GM12878 (cell line): ENCODE measurements around the gene CIPC. TPM values are rescaled to one million over a fixed set of nuclear protein-coding genes. Genes with fewer than 3 reads are reported as not detected.

ENCODE experiments used
- ATAC-seq: fragments of 200-7000 bp; cut with Tn5 transposase; 3 replicates; pipeline ENCODE4 v1.9.1; 2020; ENCODE audit warnings: mild to moderate bottlenecking, moderate library complexity
- BruUV-seq: library from RNA; stranded (reverse); fragments of 400-500 nt; replicated peaks from 2 replicates; lab custom pipeline; 2021; lab: Mats Ljungman, UMichigan
- CTCF ChIA-PET: fragments of 300-600 bp; sonication (Branson Sonifier 250); formaldehyde crosslinking; extraction: SDS; loops from one replicate; lab custom pipeline; 2021; ENCODE audit warnings: inconsistent platforms; lab: Yijun Ruan, JAX
- POLR2A ChIA-PET: fragments of 350-600 bp; formaldehyde crosslinking; extraction: SDS; loops from one replicate; lab custom pipeline; 2021; ENCODE audit warnings: inconsistent platforms; lab: Charles Lee
- RAD21 ChIA-PET: fragments of 300-600 bp; sonication (Branson Sonifier 250); formaldehyde crosslinking; loops from one replicate; lab custom pipeline; 2023; ENCODE audit warnings: antibody characterized with exemption; ENCODE audit not compliant: unreplicated experiment; lab: Charles Lee
- SMC1A ChIA-PET: fragments of 300-600 bp; sonication (Branson Sonifier 250); formaldehyde crosslinking; loops from one replicate; lab custom pipeline; 2023; ENCODE audit not compliant: unreplicated experiment, uncharacterized antibody; lab: Charles Lee
- DNase-seq: peaks from one replicate; pipeline ENCODE4 v3.0.0-alpha.2; 2011; ENCODE audit warnings: low read depth, low spot score
- FAIRE-seq: peaks from 3 replicates; lab custom pipeline; 2011; peaks lifted over from hg19 to GRCh38; lab: Jason Lieb, UNC
- H2AFZ ChIP-seq: 2 replicates; pipeline ENCODE4 v1.6.0; 2011; ENCODE audit warnings: low read depth, low read length, control low read depth; ENCODE audit not compliant: control insufficient read depth
- H3K27ac ChIP-seq: 2 replicates; pipeline ENCODE4 v1.5.1; 2011; ENCODE audit warnings: control low read depth; ENCODE audit not compliant: control insufficient read depth, insufficient read depth
- H3K27me3 ChIP-seq, 2 experiments: replicated peaks in 1 of 2; 2 replicates each; pipeline versions ENCODE4 v1.6.0 to v1.6.1; 2011; ENCODE audit warnings: low read length in 1 of 2; ENCODE audit not compliant: control insufficient read depth in 2 of 2, insufficient read depth in 2 of 2
- H3K36me3 ChIP-seq, 2 experiments: 2 replicates each; pipeline ENCODE4 v1.5.1; 2011; ENCODE audit warnings: low read length in 1 of 2; ENCODE audit not compliant: control insufficient read depth in 2 of 2, insufficient read depth in 2 of 2
- H3K4me1 ChIP-seq: 2 replicates; pipeline ENCODE4 v1.6.1; 2011; ENCODE audit warnings: mild to moderate bottlenecking, low read length, moderate library complexity, mixed read lengths; ENCODE audit not compliant: control insufficient read depth, insufficient read depth
- H3K4me2 ChIP-seq: 2 replicates; pipeline ENCODE4 v1.6.0; 2011; ENCODE audit warnings: control low read depth; ENCODE audit not compliant: control insufficient read depth, insufficient read depth
- H3K4me3 ChIP-seq: fragments of 200-600 bp; sonication (generic); 2 replicates; pipeline ENCODE4 v1.5.1; 2016
- H3K79me2 ChIP-seq: 2 replicates; pipeline ENCODE4 v1.6.0; 2011; ENCODE audit warnings: low read length; ENCODE audit not compliant: control insufficient read depth, insufficient read depth
- H3K9ac ChIP-seq: 2 replicates; pipeline ENCODE4 v1.8.0; 2011; ENCODE audit warnings: low read length, control low read depth, mixed read lengths; ENCODE audit not compliant: control insufficient read depth, insufficient read depth
- H3K9me3 ChIP-seq: replicated peaks from 3 replicates; pipeline ENCODE4 v1.5.1; 2011; ENCODE audit warnings: mild to moderate bottlenecking, low read length; ENCODE audit not compliant: control insufficient read depth, insufficient read depth
- H4K20me1 ChIP-seq: 2 replicates; pipeline ENCODE4 v1.6.0; 2011; ENCODE audit not compliant: control insufficient read depth, insufficient read depth
- WGBS: methylation state at CpG from one replicate; pipeline ENCODE4 v1.1.6; 2016; ENCODE audit warnings: low lambda C conversion rate; ENCODE audit not compliant: insufficient replicate concordance, insufficient coverage; ENCODE audit errors: missing lambda C conversion rate; 5-methylcytosine and 5-hydroxymethylcytosine counted together
- in situ Hi-C: fragments of 300-500 bp; cut with MboI; formaldehyde crosslinking; loops from 9 replicates; pipeline ENCODE4 v1.14.3; 2018; ENCODE audit warnings: mixed read lengths
- intact Hi-C: fragments of 100-400 bp; cut with micrococcal nuclease; formaldehyde crosslinking; loops from one replicate; pipeline ENCODE4 v1.14.2; 2022; ENCODE audit not compliant: unreplicated experiment
- polyA plus RNA-seq, 11 experiments: library from polyadenylated mRNA; depleted of rRNA in 4 of 11; unstranded in 6 of 11; stranded (reverse) in 5 of 11; fragments of >200 nt; fragmentation: Nextera tagmentation in 4 of 11; fragmentation: Illumina TruSeq in 1 of 11; extraction: Ambion mirVana in 4 of 11; extraction: Trizol in 1 of 11; gene quantifications; 1 replicate in 1 of 11; 2 replicates in 10 of 11; pipeline versions ENCODE4 v1.2.1 to v1.2.3, GENCODE V29; 2011 to 2016; ENCODE audit warnings: inconsistent platforms in 2 of 11, missing spikeins in 2 of 11, low read depth in 1 of 11
- total RNA-seq, 4 experiments: library from RNA; depleted of rRNA in 3 of 4; stranded (reverse); fragments of >200 nt in 3 of 4; fragmentation: Illumina TruSeq in 1 of 4; extraction: Trizol in 1 of 4; gene quantifications; 2 replicates each; pipeline versions ENCODE4 v1.2.1 to v1.2.3, GENCODE V29; 2013 to 2021
- TF ChIP-seq, protein P1 (sequence below): IDR thresholded peaks from 2 replicates; pipeline ENCODE4 v1.6.1; 2012; ENCODE audit warnings: mild to moderate bottlenecking, low read depth, low read length
- TF ChIP-seq, protein P2 (sequence below): fragments of 450-650 bp; IDR thresholded peaks from 2 replicates; pipeline ENCODE4 v1.6.1; 2016; ENCODE audit warnings: mild to moderate bottlenecking

The CIPC gene
- total and polyA plus RNA-seq, 10 of the 15 experiments (the other 5 are each of a cell fraction or from before 2014, with no cell fraction given) = 5.6 to 29.5 (median 16.5) TPM

DNA sequence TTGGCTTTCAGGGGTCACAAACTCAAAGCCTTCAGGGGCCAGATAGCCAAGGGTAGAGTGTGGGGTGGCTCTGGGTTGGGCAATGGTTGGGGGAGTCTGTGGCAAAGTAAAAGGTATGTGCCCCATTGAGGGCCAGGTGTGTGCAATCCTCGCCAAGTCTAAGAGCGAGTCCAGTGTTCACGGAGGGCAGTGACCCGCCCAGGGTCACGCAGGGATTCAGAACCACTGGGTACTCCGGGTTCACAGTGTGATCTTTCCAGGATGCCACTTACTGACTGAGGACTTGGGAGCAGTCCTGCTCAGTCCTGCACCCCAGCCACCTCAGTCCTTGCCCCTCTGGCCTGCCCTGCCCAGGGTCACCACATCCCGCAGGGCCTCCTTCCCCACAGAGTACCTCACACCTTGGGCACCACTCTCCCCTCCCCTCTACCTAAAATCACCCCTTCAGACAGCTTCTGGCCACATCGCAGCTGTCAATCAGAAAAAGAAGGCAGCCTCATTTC is 27.8 kb downstream of the CIPC start:
- POLR2A ChIA-PET = no interaction called here
- RAD21 ChIA-PET = interaction anchor here (0.8 to 2.6 kb wide), 7 partner anchors 25 to 57 kb away, joined by 3 to 14 read pairs (median 5); partner anchors contain the start of gene CIPC

More for the DNA sequence above, 27.8 kb downstream of the CIPC start:
- TF ChIP-seq, protein P1, sequence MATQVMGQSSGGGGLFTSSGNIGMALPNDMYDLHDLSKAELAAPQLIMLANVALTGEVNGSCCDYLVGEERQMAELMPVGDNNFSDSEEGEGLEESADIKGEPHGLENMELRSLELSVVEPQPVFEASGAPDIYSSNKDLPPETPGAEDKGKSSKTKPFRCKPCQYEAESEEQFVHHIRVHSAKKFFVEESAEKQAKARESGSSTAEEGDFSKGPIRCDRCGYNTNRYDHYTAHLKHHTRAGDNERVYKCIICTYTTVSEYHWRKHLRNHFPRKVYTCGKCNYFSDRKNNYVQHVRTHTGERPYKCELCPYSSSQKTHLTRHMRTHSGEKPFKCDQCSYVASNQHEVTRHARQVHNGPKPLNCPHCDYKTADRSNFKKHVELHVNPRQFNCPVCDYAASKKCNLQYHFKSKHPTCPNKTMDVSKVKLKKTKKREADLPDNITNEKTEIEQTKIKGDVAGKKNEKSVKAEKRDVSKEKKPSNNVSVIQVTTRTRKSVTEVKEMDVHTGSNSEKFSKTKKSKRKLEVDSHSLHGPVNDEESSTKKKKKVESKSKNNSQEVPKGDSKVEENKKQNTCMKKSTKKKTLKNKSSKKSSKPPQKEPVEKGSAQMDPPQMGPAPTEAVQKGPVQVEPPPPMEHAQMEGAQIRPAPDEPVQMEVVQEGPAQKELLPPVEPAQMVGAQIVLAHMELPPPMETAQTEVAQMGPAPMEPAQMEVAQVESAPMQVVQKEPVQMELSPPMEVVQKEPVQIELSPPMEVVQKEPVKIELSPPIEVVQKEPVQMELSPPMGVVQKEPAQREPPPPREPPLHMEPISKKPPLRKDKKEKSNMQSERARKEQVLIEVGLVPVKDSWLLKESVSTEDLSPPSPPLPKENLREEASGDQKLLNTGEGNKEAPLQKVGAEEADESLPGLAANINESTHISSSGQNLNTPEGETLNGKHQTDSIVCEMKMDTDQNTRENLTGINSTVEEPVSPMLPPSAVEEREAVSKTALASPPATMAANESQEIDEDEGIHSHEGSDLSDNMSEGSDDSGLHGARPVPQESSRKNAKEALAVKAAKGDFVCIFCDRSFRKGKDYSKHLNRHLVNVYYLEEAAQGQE = no peak
- TF ChIP-seq, protein P2, sequence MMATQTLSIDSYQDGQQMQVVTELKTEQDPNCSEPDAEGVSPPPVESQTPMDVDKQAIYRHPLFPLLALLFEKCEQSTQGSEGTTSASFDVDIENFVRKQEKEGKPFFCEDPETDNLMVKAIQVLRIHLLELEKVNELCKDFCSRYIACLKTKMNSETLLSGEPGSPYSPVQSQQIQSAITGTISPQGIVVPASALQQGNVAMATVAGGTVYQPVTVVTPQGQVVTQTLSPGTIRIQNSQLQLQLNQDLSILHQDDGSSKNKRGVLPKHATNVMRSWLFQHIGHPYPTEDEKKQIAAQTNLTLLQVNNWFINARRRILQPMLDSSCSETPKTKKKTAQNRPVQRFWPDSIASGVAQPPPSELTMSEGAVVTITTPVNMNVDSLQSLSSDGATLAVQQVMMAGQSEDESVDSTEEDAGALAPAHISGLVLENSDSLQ = peak; percentile 37; the same call in 1 of the 2 replicates
- TF ChIP-seq, all 136 proteins: peak for 1
- H2AFZ ChIP-seq = no peak overlapping the region
- H3K4me1 ChIP-seq = peaks cover 38% of the 10 kb centered on the region
- H3K36me3 ChIP-seq = no peaks in the 10 kb centered on the region
- H3K27ac ChIP-seq = no peak overlapping the region
- ATAC-seq (no peak), FAIRE-seq (no peak), DNase-seq (no peak)
- SMC1A ChIA-PET = interaction anchor here (3.0 to 20.2 kb wide), 2 partner anchors 24 to 56 kb away, joined by 14 to 428 read pairs; partner anchors contain the start of gene CIPC
- H4K20me1 ChIP-seq = no peaks in the 10 kb centered on the region
- no TSS peak for BruUV-seq
- 74% methylated on average over 8 of the region's 8 CpGs for WGBS
- H3K4me2 ChIP-seq = no peak overlapping the region; the same call in 1 of the 2 replicates
- in situ Hi-C loops = no loop called here
- peaks cover 6 to 7% of the 10 kb centered on the region in 2 experiments; a peak in 2 of 4 replicates for H3K27me3 ChIP-seq
- no peaks in the 10 kb centered on the region for H3K79me2 ChIP-seq
- H3K4me3 ChIP-seq = no peak overlapping the region
- intact Hi-C loops = loop anchor here (2.0 kb wide), 1 partner anchor 55 kb away; no protein-coding TSS in a partner anchor
- H3K9me3 ChIP-seq = no peaks in the 10 kb centered on the region
- CTCF ChIA-PET = interaction anchor here (0.8 to 21.2 kb wide), 13 partner anchors 10 to 252 kb away, joined by 3 to 445 read pairs (median 6); partner anchors contain the start of gene CIPC
- no peak overlapping the region for H3K9ac ChIP-seq
